C4-2B (cell line): Measurements from ENCODE around the gene MIGA2.

Source experiments
- H3K27ac ChIP-seq: fragments of 450-650 bp; 2 replicates; pipeline ENCODE4 v1.5.1; 2017
- ZFX ChIP-seq: fragments of 450-650 bp; IDR thresholded peaks from 2 replicates; pipeline ENCODE4 v1.6.1; 2017
- TF ChIP-seq, protein P1 (sequence below): fragments of 450-650 bp; conservative IDR thresholded peaks from 2 replicates; pipeline ENCODE4 v1.5.1; 2017; ENCODE audit warnings: mild to moderate bottlenecking

MIGA2 gene

GRCh38 chr9:129030191-129030590 is 6.2 kb upstream of the MIGA2 start:
- TF ChIP-seq ZFX: no peak
- TF ChIP-seq, protein P1, sequence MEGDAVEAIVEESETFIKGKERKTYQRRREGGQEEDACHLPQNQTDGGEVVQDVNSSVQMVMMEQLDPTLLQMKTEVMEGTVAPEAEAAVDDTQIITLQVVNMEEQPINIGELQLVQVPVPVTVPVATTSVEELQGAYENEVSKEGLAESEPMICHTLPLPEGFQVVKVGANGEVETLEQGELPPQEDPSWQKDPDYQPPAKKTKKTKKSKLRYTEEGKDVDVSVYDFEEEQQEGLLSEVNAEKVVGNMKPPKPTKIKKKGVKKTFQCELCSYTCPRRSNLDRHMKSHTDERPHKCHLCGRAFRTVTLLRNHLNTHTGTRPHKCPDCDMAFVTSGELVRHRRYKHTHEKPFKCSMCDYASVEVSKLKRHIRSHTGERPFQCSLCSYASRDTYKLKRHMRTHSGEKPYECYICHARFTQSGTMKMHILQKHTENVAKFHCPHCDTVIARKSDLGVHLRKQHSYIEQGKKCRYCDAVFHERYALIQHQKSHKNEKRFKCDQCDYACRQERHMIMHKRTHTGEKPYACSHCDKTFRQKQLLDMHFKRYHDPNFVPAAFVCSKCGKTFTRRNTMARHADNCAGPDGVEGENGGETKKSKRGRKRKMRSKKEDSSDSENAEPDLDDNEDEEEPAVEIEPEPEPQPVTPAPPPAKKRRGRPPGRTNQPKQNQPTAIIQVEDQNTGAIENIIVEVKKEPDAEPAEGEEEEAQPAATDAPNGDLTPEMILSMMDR: no peak
- H3K27ac ChIP-seq: no peak overlapping the region

GRCh38 chr9:129031514-129031913 is 4.9 kb upstream of the MIGA2 start:
- no peak for TF ChIP-seq ZFX
- TF ChIP-seq, protein P1: no peak

GRCh38 chr9:129032541-129033159 is 3.8 kb upstream of the MIGA2 start:
- TF ChIP-seq, protein P1: no peak
- no peak for TF ChIP-seq ZFX
- no peak overlapping the region for H3K27ac ChIP-seq

More at GRCh38 chr9:129031514-129031913, 4.9 kb upstream of the MIGA2 start:
- H3K27ac ChIP-seq: no peak overlapping the region

- H3K27ac ChIP-seq: no peak overlapping the region
- TF ChIP-seq, protein P1: no peak
- no peak for TF ChIP-seq ZFX
Observed at GRCh38 chr9:129033216-129033615, 3.2 kb upstream of the MIGA2 start.

GRCh38 chr9:129035838-129036237 is 588 bp upstream of the MIGA2 start:
- peak overlapping the region; percentile 77 for H3K27ac ChIP-seq

DNA sequence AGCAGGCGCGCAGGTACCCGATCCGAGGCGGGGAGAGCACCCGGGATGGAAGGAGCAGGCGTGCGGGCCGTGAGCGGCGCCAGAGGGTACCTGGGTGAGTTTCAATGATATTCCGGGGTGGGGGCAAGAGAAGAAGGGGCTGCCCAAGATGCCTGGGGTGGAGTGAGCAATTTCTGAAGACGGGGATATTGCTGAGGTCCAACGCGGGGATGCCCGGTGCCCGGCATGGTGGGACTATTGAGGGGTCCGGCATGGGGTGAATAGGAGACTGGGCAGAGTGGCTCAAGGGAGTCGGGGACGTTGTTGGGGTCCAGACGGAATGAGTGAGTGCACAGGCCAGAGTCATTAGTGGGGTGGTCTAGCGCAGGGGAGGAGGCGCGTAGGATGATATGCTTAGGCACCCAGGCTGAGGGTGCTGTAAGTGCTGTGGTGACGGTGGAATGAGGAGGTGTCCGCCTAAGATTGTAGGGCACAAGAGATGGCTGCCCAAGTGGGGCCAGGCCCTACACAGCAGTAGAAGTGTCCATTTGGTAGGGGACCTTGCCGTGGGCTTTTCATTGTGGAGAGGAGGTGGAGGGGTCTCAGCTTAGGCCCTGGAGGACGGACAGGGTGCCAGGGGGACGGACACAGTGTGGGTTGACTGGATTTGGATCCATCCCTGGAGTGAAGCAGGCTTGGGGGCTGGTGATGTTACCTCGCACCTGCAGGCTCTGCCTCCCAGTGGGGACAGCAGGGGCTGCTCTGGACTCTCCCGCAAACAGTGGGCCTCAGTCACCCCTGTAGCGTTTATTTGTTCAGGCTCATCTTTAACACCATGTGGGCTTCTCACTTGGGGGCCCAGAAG is 719 bp downstream of the MIGA2 start:
- H3K27ac ChIP-seq: peak overlapping the region; percentile 77
- no peak; the same call in 1 of the 2 replicates for TF ChIP-seq ZFX
- TF ChIP-seq, protein P1: no peak

GRCh38 chr9:129037767-129038098 is 1.3 kb downstream of the MIGA2 start:
- H3K27ac ChIP-seq: peak overlapping the region; percentile 77
- TF ChIP-seq, protein P1: no peak
- no peak for TF ChIP-seq ZFX
